Breast epithelium (tissue), 3 donors: ENCODE data around the gene AIG1.

Experiments used
- POLR2A ChIP-seq: fragments of 450-650 bp; IDR thresholded peaks from one replicate; pipeline ENCODE4 v1.6.1; 2016; ENCODE audit warnings: antibody characterized with exemption, mild to moderate bottlenecking, moderate library complexity
- POLR2AphosphoS5 ChIP-seq, 3 donors: sonication (generic); formaldehyde crosslinking; IDR thresholded peaks; one replicate each; pipeline ENCODE4 v1.6.1; 2017; ENCODE audit warnings: antibody characterized with exemption in 3 of 3
- TF ChIP-seq, protein P1 (sequence below), 3 donors: fragments of 450-650 bp; IDR thresholded peaks; one replicate each; pipeline ENCODE4 v1.5.1; 2016 to 2017; ENCODE audit warnings: antibody characterized with exemption in 3 of 3, mild to moderate bottlenecking in 3 of 3, moderate library complexity in 3 of 3

DNA sequence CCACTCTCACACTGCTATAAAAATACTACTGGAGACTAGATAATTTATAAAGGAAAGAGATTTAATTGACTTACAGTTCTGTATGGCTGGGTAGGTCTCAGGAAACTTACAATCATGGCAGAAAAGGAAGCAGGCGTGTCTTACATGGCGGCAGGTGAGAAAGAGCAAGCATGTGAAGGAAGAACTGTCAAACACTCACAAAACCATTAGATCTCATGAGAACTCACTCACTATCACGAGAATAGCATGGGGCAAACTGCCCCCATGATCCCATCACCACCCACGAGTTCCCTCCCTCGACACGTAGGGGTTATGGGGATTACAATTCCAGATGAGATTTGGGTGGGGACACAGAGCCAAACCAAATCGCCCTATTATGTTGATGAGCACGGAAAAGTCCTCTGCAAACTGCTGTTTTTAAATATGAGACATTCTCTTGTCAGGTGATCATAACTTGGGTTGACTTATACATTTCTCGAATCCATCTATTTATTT, 133.5 kb downstream of the AIG1 start:
- TF ChIP-seq POLR2AphosphoS5 (IDR thresholded peaks at IDR 0.05) (no peak), POLR2A (no peak)
- TF ChIP-seq, protein P1, sequence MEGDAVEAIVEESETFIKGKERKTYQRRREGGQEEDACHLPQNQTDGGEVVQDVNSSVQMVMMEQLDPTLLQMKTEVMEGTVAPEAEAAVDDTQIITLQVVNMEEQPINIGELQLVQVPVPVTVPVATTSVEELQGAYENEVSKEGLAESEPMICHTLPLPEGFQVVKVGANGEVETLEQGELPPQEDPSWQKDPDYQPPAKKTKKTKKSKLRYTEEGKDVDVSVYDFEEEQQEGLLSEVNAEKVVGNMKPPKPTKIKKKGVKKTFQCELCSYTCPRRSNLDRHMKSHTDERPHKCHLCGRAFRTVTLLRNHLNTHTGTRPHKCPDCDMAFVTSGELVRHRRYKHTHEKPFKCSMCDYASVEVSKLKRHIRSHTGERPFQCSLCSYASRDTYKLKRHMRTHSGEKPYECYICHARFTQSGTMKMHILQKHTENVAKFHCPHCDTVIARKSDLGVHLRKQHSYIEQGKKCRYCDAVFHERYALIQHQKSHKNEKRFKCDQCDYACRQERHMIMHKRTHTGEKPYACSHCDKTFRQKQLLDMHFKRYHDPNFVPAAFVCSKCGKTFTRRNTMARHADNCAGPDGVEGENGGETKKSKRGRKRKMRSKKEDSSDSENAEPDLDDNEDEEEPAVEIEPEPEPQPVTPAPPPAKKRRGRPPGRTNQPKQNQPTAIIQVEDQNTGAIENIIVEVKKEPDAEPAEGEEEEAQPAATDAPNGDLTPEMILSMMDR (IDR thresholded peaks at IDR 0.05) = no peak
